ENCODE results near the gene DOCK2.

DOCK2 gene

DNA sequence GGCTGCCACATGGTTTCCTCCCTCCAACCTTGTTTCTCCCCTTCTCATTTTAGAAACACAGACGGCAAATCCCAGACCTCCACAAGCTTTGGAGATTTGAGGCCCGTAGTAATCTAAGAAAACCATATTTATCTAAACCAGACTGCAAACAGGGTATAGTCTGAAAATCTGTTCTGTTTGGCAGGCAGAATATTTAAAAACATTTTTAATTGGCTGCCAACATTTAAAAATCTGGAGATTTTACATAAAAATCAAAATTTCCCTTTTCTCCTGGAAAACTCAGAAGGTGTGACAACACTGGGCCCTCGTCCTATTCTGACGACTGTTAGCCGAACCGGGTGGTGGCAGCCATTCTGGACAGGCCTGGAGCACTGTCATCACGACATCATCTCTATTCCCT is 401.2 kb downstream of the DOCK2 start:
- no peak overlapping the region for H3K4me3 ChIP-seq (replicated peaks in 1 of 2; ENCODE audit: low read depth in 2 of 2, low read length in 2 of 2)
- TF ChIP-seq, protein P1, sequence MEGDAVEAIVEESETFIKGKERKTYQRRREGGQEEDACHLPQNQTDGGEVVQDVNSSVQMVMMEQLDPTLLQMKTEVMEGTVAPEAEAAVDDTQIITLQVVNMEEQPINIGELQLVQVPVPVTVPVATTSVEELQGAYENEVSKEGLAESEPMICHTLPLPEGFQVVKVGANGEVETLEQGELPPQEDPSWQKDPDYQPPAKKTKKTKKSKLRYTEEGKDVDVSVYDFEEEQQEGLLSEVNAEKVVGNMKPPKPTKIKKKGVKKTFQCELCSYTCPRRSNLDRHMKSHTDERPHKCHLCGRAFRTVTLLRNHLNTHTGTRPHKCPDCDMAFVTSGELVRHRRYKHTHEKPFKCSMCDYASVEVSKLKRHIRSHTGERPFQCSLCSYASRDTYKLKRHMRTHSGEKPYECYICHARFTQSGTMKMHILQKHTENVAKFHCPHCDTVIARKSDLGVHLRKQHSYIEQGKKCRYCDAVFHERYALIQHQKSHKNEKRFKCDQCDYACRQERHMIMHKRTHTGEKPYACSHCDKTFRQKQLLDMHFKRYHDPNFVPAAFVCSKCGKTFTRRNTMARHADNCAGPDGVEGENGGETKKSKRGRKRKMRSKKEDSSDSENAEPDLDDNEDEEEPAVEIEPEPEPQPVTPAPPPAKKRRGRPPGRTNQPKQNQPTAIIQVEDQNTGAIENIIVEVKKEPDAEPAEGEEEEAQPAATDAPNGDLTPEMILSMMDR (IDR thresholded peaks at IDR 0.05; ENCODE audit: low read depth, low read length), result no peak
- no peak for DNase-seq (ENCODE audit: low read depth in 2 of 2)

DNA sequence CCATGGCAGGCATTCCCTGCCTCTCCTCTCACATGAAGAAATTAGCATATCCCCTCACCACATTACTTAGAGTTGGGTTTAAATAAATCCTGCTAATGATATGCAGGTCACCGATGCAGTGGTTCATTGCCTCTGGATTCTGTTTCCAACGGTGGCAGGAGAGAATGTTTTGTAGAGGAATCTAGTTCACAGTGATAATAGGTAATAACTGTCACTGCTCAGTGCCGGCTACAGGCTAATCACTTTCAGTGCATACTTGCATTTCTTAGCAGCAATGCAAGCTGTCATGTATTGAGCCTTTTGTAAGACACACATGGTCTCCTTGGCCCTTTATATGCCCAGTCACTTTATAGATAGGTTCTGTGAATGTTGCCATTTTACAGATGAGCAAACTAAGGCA is 402.8 kb downstream of the DOCK2 start:
- H3K4me3 ChIP-seq (replicated peaks in 1 of 2; ENCODE audit: low read depth in 2 of 2, low read length in 2 of 2), result no peak overlapping the region
- no peak for DNase-seq (ENCODE audit: low read depth in 2 of 2)
- TF ChIP-seq, protein P1 (IDR thresholded peaks at IDR 0.05; ENCODE audit: low read depth, low read length), result no peak

DNA sequence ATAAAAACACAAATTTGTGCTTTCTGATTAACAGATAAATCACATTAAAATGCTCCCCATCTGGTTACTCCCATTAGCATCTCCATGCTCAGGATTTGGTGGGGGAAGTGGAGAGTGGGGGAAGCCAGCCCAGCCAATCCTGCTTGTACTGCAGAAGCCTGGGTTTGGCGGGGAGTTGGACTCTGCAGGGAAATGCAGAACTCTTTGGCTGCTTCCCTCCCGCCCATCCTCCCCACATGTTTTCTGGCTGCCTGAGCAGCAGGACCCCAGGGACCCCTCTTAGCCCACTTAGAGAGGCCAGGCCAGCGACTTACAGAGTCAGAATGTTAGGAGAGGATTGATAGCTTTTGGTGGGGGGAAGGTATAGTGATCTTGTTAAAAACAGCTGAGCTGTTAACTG is 409.2 kb downstream of the DOCK2 start:
- no peak overlapping the region for H3K4me3 ChIP-seq (replicated peaks in 1 of 2; ENCODE audit: low read depth in 2 of 2, low read length in 2 of 2)
- TF ChIP-seq, protein P1 (IDR thresholded peaks at IDR 0.05; ENCODE audit: low read depth, low read length), result no peak
- no peak for DNase-seq (ENCODE audit: low read depth in 2 of 2)

DNA sequence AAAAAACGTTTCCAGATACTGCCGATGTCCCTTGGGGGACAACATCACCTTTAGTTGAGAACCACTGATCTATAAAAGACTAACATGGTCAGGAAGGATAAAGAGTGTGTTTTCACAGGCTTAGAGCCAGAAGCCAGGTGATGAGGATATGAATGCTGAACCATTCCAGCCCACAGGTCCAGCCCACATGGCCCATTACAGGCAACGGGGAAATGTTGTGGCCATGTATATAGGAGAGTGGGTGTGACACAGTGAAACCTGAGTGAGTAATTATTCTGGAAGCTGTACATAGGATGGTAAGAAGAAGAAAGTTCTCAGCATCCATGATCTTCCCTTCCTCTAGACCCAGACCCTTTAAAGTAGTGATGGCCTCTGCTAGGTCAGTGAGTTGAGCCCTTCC is 412.6 kb downstream of the DOCK2 start:
- DNase-seq (ENCODE audit: low read depth in 2 of 2), result no peak
- TF ChIP-seq, protein P1 (IDR thresholded peaks at IDR 0.05; ENCODE audit: low read depth, low read length), result no peak
- H3K4me3 ChIP-seq (replicated peaks in 1 of 2; ENCODE audit: low read depth in 2 of 2, low read length in 2 of 2), result no peak overlapping the region

DNA sequence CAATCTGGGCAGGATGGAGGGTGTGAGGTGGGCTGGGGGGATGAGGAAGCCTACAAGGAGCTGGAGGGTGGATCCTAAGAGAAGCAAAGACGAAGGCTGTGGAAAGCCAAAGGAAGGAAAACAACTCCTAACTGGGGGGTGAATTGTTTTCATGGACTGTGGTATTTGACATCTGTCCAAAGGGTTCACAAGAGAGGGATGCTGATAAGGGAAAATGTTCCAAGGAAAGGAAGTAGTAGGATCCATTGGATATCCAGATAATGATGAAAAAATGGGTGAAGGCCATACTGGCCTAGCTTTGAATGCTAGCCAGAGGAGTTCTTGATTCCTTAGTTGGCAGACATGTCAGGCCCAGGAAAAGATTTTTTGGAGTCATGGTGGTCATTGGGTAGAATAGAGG is 416.8 kb downstream of the DOCK2 start:
- H3K4me3 ChIP-seq (replicated peaks in 1 of 2; ENCODE audit: low read depth in 2 of 2, low read length in 2 of 2), result no peak overlapping the region
- DNase-seq (ENCODE audit: low read depth in 2 of 2), result no peak
- TF ChIP-seq, protein P1 (IDR thresholded peaks at IDR 0.05; ENCODE audit: low read depth, low read length), result no peak

DNA sequence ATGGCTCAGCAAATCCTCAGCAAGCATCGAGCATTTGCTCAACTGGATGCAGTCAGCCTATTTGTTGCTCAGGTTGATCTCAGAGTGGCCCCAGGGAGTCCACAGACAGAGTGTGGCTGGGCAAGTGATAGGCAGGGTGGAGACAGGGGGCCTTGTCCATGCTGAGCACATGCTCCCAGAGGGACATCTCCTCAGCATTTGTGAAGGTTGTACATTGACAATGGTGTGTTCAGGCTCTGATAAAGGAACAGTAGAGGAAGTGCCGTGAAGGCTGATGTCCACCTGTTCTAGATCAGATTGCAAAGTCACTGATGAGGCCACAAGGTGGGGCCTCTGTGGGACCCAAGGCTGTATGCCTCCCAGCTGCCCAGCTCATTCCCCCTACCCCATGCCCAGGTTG is 418.5 kb downstream of the DOCK2 start:
- DNase-seq (ENCODE audit: low read depth in 2 of 2), result no peak
- H3K4me3 ChIP-seq (replicated peaks in 1 of 2; ENCODE audit: low read depth in 2 of 2, low read length in 2 of 2), result no peak overlapping the region
- TF ChIP-seq, protein P1 (IDR thresholded peaks at IDR 0.05; ENCODE audit: low read depth, low read length), result no peak

DNA sequence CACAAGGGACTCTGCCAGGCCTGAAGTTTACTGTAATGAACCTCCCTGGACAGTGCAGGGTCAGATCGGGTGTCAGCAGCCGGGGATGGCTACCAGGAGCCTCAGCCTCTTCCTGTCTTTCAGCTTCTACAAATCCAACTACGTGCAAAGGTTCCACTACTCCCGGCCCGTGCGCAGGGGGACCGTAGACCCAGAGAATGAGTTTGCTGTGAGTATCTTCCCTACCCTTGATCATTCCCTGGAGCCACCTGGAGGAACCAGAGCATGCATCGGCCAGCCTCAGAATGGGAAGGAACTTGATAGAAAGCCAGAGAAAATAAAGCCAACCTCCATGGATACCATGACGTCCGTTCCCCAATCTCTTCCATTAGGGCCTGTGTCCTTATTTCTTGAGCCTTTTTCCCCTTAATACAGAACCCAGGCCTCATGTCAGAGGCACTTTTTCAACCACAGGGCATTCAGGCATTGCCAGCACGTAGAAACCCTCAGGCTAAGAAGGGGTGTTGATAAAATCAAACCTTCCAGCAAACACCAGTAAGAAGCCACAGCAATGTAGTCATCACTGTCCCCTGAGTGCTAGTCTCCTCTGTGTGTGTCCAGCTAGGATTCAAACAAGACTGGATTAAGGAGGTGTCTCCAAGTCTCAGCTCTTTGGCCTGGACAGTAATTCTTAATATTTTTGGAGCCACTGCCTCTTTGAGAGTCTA is 419.6 kb downstream of the DOCK2 start:
- DNase-seq (ENCODE audit: low read depth in 2 of 2), result no peak
- TF ChIP-seq, protein P1 (IDR thresholded peaks at IDR 0.05; ENCODE audit: low read depth, low read length), result no peak
- H3K4me3 ChIP-seq (replicated peaks in 1 of 2; ENCODE audit: low read depth in 2 of 2, low read length in 2 of 2), result no peak overlapping the region

Measured in cardiac fibroblast (primary cell).